Nephron (organoid): ENCODE data around the gene CYGB.

Experiments used
- H3K27ac Mint-ChIP-seq, 3 experiments: 2 replicates each; pipeline ENCODE4 v1.8.0; 2020; ENCODE audit warnings: mixed read lengths in 3 of 3, mild to moderate bottlenecking in 2 of 3, moderate library complexity in 1 of 3
- H3K27me3 Mint-ChIP-seq: 2 replicates; pipeline ENCODE4 v1.8.0; 2021; ENCODE audit warnings: low read depth, mild to moderate bottlenecking, moderate library complexity, mixed read lengths
- H3K36me3 Mint-ChIP-seq: 2 replicates; pipeline ENCODE4 v1.8.0; 2020; ENCODE audit warnings: low read depth, mixed read lengths
- H3K4me1 Mint-ChIP-seq: 2 replicates; pipeline ENCODE4 v1.8.0; 2020; ENCODE audit warnings: mixed read lengths
- H3K4me3 Mint-ChIP-seq, 3 experiments: 2 replicates each; pipeline ENCODE4 v1.8.0; 2020; ENCODE audit warnings: mild to moderate bottlenecking in 3 of 3, mixed read lengths in 3 of 3, moderate library complexity in 2 of 3
- H3K9me3 Mint-ChIP-seq: 2 replicates; pipeline ENCODE4 v1.8.0; 2020; ENCODE audit warnings: mixed read lengths
- TF ChIP-seq, protein P1 (sequence below), 3 experiments: fragments of 200-600 bp; sonication (generic); IDR thresholded peaks; one replicate each; pipeline ENCODE4 v1.5.0; 2021; ENCODE audit warnings: antibody characterized with exemption in 3 of 3; ENCODE audit not compliant: unreplicated experiment in 3 of 3

Gene CYGB

DNA sequence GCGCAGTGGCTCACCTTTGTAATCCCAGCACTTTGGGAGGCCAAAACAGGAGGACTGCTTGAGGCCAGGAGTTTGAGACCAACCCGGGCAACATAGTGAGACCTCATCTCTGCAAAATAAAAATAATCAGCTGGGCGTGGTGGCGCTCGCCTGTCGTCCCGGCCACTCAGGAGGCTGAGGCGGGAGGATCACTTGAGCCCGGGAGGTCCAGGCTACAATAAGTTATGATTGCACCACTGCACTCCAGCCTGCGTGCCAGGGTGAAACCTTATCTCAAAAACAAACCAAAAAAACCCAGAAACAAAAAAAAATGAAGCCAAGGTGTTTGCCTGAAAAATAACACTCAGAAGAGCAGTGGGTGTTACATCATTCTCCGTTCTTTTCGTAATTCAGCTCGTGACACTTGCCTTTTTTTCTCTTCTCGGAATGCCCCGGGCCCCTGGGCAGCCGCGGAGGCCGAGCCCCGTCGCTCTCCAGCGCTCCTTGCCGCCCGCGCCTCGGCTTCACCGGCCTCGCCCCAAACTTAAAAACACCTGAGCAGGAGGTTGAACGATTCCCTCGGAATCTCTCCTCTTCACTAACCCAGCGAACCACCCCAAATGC lies 19.4 kb upstream of the CYGB start:
- Mint-ChIP-seq H3K27me3 (no peaks in the 10 kb centered on the region), H3K4me1 (peaks cover 56% of the 10 kb centered on the region), H3K4me3 (peak overlapping the region; percentile 96 to 99 (median 98)), H3K36me3 (peaks cover 17% of the 10 kb centered on the region), H3K27ac (peak overlapping the region; percentile 96 to 98 (median 98)), H3K9me3 (no peaks in the 10 kb centered on the region)
- TF ChIP-seq, protein P1, sequence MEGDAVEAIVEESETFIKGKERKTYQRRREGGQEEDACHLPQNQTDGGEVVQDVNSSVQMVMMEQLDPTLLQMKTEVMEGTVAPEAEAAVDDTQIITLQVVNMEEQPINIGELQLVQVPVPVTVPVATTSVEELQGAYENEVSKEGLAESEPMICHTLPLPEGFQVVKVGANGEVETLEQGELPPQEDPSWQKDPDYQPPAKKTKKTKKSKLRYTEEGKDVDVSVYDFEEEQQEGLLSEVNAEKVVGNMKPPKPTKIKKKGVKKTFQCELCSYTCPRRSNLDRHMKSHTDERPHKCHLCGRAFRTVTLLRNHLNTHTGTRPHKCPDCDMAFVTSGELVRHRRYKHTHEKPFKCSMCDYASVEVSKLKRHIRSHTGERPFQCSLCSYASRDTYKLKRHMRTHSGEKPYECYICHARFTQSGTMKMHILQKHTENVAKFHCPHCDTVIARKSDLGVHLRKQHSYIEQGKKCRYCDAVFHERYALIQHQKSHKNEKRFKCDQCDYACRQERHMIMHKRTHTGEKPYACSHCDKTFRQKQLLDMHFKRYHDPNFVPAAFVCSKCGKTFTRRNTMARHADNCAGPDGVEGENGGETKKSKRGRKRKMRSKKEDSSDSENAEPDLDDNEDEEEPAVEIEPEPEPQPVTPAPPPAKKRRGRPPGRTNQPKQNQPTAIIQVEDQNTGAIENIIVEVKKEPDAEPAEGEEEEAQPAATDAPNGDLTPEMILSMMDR (IDR thresholded peaks at IDR 0.05; ENCODE audit: unreplicated experiment in 3 of 3): no peak

DNA sequence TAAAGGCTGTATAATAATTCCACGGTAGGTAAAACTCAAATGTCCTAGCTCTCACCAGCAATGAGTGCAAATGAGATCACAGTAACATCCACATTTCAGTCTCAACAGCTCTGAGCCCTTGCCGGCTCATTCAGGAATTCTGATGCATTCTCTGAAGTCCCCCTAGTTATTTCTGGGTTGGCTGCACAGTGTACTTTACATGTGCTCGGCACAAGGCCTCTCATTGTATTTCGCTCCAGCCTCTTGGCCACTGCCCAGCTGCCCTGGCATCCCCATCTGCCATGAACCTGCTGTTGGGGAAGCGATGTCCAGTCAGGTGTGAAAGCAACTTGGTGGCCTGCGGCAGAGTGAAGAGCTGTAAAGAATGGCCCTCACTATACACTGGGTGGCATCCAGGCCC lies 16.6 kb upstream of the CYGB start:
- Mint-ChIP-seq H3K4me3 (no peak overlapping the region), H3K27ac (peak overlapping the region in 2 of 3 experiments; percentile 20 to 26), H3K9me3 (no peaks in the 10 kb centered on the region), H3K4me1 (peaks cover 45% of the 10 kb centered on the region), H3K27me3 (no peaks in the 10 kb centered on the region), H3K36me3 (peaks cover 6% of the 10 kb centered on the region)
- TF ChIP-seq, protein P1 (IDR thresholded peaks at IDR 0.05; ENCODE audit: unreplicated experiment in 3 of 3): no peak

DNA sequence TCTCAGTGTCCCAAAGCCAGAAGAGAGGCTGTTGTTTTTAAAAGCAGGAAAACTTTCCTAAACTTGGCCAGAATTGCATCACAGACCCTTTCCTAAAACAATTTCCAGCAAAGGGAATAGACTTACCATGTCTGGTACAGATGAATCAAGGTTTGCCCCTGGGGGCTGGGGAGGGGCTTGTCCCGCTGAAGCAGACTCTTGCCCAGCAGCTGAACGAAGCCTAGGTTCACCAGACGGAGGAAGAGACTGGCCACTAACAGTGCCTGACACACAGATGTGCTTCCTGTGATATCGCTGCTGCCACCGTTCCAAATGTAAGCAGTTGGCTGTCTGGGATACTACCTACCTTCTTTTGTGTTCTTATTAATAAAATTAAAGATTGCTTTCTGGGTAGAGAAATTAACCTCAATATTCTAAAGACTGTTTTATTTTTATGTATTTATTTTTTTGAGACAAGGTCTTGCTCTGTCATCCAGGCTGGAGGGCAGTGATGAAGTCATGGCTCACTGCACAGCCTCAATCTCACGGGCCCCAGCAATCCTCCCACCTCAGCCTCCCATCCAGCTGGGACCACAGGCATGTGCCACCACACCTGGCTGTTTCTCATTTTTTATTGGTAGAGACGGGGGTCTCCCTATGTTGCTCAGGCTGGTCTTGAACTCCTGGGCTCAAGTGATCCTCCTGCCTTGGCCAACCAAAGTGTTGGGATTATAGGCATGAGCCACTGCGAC lies 15.8 kb upstream of the CYGB start:
- H3K4me1 Mint-ChIP-seq: peaks cover 37% of the 10 kb centered on the region
- H3K36me3 Mint-ChIP-seq: no peaks in the 10 kb centered on the region
- TF ChIP-seq, protein P1 (IDR thresholded peaks at IDR 0.05; ENCODE audit: unreplicated experiment in 3 of 3): no peak
- no peak overlapping the region for H3K4me3 Mint-ChIP-seq
- no peaks in the 10 kb centered on the region for H3K27me3 Mint-ChIP-seq
- H3K9me3 Mint-ChIP-seq: no peaks in the 10 kb centered on the region
- peak overlapping the region in 2 of 3 experiments; percentile 20 to 26 for H3K27ac Mint-ChIP-seq

DNA sequence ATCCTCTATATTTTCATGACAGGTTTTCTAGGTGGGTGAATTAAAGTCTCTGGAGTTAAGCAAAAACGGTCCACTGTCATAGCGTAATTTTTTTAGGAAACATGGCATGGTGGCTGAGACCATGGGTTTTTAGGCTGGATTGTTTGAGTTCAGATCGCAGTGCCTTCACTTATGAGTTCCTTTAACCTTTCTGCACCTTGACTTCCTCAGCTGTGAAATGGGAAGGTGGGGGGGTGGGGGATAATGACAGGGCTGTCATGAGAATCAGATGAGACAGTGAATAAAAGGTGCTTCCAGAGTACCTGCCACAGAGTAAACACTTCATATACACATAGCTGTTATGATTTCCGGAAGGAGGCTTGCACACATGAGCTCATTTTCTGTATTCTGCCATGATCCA lies 14.2 kb upstream of the CYGB start:
- H3K4me3 Mint-ChIP-seq: no peak overlapping the region
- TF ChIP-seq, protein P1 (IDR thresholded peaks at IDR 0.05; ENCODE audit: unreplicated experiment in 3 of 3): no peak
- H3K27me3 Mint-ChIP-seq: no peaks in the 10 kb centered on the region
- peaks cover 23% of the 10 kb centered on the region for H3K4me1 Mint-ChIP-seq
- no peaks in the 10 kb centered on the region for H3K36me3 Mint-ChIP-seq
- H3K27ac Mint-ChIP-seq: no peak overlapping the region
- H3K9me3 Mint-ChIP-seq: no peaks in the 10 kb centered on the region

DNA sequence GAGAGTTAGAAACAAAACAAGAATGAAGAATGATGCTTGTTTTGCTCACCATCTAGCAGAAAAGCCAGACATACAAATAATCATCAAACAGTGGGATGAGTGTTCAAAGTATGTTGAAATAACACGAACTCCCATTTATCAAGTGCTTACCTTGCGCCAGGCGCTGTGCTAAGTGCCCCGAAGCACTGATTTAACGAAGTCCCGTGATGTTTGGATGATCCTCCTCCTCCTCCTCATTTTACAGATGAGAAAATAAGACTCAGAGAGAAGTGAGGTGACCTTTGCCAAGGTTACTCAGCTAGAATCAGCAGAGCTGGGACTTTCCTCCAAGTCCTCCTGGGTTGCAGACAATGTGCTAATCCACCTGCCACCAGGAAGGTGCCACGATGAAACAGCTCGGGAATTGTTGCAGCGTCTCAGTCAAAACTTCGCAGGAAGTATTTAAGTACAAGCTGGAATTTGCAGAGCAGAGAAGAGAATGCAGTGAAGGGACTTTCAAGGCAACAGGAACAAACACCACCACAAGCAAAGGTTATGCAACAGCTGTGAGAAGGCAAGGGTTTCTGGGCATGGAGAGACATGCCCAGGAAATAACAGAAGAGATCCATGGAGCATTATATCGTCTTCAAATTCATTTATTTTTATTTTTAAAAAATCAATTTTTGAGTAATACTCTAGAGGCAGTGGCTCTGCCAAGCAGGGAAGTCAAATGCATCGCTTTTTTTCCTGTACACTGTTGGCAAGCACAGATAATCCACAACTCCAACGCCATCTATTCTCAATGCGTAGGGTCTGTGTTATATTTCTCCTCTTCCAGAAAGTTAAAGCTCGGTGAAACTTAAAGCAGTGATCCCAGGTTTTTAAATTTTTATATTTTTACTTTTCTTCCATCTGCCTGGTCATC lies 13.5 kb upstream of the CYGB start:
- H3K4me1 Mint-ChIP-seq: peaks cover 23% of the 10 kb centered on the region
- TF ChIP-seq, protein P1 (IDR thresholded peaks at IDR 0.05; ENCODE audit: unreplicated experiment in 3 of 3): no peak

More for the DNA sequence above, 13.5 kb upstream of the CYGB start:
- H3K4me3 Mint-ChIP-seq: peak overlapping the region in 2 of 3 experiments; percentile 6 to 26
- no peaks in the 10 kb centered on the region for H3K9me3 Mint-ChIP-seq
- no peaks in the 10 kb centered on the region for H3K27me3 Mint-ChIP-seq
- no peaks in the 10 kb centered on the region for H3K36me3 Mint-ChIP-seq
- H3K27ac Mint-ChIP-seq: peak overlapping the region; percentile 8 to 34 (median 26)
